DMS153 treated with DMSO at 0.1 percent for 48 hours (cell line): ENCODE results near the gene MAST2.

Source experiments
- DNase-seq: peaks from one replicate; lab custom pipeline; 2025; ENCODE audit not compliant: unreplicated experiment; lab: John Stamatoyannopoulos, UW

Gene MAST2

DNA sequence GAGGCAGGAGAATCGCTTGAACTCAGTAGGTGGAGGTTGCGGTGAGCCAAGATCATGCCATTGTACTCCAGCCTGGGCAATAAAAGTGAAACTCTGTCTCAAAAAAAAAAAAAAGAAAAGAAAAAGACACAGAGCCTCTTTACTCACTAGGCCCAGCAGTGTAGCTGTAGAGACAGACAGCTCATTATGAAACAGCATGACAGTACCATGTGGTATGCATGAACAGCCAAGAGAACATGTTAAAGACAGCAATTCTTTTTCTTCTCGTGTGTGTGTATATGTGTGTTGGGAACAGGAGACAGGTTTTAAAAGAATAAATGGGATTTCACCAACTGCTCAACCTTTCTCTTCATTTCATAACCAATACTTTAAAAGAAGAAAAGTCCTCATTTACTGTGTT lies 210.2 kb downstream of the MAST2 start:
- no peak for DNase-seq

DNA sequence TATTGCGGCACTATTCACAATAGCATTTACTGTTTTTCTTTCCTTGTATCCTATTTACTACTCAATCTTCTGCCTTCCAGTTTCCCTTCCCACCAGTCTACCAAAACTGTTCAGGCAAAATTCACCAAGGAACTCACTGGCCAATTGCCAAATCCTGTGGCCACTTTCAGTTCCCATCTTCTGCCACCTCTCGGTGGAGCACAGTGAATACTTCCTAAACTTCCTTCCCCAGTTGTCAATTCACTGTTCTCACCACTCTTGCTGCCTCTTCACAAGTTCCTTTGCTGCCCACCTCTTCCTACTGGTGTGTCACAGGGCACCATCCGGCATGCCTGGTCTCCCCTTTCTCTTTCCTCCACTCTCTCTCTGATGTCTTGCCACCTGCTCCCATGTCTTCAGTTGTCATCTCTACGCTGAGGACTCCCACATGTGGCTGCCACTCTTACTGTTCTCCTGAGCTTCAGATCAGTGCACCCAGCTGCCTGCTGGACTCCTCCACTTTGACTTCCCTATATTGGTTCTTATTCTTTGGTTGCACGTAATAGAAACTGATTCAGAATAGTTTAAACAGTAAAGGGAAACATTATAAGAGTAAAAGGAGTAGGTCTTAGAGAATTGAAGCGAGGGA lies 214.6 kb downstream of the MAST2 start:
- no peak for DNase-seq

DNA sequence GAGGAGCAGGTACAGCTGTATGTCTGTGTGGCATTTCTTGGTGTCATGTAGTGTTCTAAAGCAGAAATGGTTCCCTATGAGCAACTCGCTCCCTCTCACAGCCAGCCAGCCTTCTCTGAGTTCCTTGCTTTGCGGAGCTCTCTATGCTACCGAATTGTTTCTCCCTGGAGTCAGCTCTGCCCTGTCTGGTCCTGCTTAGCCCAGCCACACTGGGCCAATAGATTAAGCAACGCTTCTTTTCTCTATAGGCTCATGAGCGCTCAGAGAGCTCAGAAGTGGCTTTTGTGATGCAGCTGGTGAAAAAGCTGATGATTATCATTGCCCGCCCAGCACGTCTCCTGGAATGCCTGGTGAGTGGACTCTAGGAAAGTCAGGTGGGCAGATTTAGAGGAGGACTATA lies 215.9 kb downstream of the MAST2 start:
- DNase-seq, result no peak

DNA sequence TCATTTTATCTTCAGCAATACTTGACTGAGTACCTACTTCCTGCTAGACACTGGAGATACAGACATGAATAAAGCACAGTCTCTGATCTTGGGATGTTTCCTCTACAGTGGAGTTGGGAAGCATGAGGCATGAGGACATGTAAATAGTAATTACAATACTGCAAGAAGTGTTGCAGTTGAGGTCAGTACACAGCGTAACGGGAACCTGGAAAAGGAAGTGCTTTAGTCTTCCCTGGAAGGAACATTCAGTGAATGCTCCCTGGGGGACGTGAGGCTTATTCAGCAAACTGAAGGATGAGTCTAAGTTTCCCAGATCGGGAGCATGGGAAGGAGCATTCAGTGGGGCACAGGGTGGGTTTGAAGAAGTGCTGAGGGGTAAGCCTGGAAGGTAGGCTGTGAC lies 216.6 kb downstream of the MAST2 start:
- DNase-seq, result no peak

DNA sequence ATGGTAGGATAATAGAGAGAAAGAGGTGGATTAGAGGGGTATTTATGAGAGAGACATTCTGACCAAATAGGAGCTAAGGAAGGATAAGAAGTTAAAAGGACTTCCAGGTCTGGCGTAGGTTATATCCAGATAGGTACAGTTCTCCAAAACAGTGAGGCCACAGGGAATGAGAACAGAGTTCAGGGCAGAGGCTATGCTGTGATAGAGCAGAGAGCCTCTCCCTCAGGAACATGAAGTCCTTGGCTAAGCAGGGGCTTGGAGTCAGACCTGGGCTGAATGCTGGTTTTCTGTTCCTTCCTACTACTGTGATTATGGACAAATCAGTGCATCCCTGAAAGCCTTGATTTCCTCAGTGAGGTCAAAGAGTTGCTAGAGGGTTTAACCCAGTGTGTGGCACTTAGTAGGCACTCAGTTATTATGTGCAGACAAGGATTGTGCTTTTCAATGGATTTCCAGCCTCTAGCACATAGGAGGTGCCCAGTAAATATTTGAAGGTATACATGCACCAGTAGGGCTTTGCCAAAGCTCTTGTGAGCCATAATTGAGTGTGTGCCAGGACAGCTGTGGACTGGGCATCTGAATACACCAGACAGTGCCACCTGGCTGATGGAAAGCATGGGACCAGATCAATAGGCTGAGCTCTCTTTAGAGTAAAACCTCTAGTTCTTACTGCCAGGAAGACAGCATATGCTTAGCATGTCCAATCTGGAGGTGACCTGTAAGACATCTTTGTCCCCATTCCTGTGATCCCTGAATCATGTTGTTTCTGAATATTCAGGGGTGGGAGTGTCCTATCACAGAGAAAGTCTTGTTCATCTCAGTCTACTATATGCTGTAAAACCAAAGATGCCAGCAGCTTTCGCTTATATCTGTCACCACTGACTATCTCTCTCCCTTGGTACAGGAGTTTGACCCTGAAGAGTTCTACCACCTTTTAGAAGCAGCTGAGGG lies 217.9 kb downstream of the MAST2 start:
- DNase-seq, result peak; percentile 32

DNA sequence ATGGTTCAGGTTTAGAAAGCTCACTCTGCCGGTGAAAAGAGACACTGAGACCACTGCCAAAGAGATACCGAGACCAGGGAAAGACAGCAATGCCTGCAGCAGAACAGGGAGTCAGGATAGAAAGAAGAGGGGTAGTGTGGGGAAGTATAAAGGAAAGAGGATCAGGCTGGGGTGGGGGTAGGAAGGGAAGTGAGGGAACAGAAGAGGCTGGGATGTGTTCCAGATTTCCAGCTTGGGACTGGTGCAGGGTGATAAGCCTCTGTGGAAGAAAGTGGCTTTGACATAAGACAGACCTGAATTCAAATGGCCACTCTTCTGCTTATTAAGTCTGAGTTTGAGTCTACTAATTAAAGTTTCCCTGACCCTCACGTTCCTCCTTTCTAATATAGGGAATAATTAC lies 223.1 kb downstream of the MAST2 start:
- no peak for DNase-seq

DNA sequence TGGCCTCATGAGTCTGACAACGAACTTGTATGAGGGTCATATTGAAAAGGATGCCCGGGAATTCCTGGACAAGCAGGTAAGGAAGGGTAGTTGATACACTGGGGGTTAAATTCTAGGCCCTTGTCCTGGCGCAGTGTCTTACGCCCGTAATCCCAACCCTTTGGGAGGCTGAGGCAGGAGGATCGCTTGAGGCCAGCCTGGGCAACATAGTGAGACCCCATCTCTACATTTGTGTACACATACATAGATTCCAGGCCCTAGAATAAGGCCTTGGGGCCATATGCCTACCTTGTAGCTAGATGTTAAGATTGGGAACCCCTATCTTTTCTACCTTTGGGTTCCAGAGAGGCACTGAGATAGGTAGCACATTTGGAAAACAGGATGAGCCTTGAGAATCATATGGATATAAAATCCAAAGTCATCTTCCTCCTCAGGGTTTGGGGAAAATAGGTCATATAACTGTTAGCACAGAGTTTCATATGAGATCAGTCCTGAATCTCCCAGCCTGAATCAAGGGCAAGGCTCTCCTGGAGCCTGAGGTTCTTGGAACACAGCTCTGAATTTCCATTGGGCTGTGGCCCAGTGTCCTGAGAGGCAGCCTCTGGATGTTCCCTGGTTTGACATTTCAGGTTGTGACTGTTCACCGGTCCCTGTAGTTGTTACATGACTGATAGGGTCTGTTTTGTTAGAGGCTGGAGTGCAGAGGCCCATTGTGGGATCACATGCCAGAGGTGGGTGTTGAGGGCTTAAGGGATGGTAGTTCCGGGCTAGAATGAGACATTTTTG lies 224.6 kb downstream of the MAST2 start:
- DNase-seq, result no peak

DNA sequence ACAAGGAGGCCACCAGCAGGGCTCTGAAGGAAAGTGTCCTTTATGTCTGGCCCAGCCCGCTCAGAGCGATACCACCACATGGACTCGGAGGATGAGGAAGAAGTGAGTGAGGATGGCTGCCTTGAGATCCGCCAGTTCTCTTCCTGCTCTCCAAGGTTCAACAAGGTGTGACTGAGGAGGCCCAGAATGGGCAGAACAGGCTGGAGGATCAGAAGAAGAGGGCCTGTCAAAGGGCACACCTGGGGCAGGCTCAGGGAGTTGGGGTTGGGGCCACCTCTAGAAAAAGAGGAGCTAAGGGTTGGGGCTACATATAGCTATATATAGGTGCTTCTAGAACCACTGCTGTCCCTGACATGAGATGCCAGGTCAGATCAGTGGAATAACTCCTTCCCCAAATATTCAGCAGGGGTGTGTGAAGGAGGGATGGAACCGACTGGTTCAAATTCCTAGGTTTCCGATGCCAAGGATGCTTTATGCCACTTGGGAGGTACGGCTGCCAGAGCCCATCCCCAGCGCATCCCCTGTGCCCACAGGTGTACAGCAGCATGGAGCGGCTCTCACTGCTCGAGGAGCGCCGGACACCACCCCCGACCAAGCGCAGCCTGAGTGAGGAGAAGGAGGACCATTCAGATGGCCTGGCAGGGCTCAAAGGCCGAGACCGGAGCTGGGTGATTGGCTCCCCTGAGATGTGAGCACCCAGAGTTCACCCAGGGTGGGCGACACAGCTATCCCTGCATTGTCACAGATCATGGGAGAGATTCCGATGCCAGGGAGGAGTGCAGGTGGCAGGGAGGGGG lies 226.9 kb downstream of the MAST2 start:
- no peak for DNase-seq

DNA sequence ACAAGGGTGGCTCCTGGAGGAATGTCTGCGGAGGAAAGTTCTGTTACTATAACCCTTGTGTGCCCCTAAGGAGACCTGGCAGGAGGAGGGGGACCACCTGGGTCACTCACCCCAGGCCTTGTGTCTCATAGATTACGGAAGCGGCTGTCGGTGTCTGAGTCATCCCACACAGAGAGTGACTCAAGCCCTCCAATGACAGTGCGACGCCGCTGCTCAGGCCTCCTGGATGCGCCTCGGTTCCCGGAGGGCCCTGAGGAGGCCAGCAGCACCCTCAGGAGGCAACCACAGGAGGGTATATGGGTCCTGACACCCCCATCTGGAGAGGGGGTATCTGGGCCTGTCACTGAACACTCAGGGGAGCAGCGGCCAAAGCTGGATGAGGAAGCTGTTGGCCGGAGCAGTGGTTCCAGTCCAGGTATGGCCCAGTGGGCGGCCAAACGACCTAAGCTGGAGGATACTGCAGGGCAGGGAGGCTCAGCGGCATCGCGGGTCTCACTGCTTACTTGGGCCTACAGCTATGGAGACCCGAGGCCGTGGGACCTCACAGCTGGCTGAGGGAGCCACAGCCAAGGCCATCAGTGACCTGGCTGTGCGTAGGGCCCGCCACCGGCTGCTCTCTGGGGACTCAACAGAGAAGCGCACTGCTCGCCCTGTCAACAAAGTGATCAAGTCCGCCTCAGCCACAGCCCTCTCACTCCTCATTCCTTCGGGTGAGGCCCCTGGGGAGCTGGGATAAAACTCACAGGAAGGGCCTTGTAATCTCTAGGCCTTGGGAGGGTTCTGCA lies 227.7 kb downstream of the MAST2 start:
- DNase-seq, result no peak

DNA sequence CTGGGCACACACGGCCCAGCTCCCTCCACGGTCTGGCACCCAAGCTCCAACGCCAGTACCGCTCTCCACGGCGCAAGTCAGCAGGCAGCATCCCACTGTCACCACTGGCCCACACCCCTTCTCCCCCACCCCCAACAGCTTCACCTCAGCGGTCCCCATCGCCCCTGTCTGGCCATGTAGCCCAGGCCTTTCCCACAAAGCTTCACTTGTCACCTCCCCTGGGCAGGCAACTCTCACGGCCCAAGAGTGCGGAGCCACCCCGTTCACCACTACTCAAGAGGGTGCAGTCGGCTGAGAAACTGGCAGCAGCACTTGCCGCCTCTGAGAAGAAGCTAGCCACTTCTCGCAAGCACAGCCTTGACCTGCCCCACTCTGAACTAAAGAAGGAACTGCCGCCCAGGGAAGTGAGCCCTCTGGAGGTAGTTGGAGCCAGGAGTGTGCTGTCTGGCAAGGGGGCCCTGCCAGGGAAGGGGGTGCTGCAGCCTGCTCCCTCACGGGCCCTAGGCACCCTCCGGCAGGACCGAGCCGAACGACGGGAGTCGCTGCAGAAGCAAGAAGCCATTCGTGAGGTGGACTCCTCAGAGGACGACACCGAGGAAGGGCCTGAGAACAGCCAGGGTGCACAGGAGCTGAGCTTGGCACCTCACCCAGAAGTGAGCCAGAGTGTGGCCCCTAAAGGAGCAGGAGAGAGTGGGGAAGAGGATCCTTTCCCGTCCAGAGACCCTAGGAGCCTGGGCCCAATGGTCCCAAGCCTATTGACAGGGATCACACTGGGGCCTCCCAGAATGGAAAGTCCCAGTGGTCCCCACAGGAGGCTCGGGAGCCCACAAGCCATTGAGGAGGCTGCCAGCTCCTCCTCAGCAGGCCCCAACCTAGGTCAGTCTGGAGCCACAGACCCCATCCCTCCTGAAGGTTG lies 231.4 kb downstream of the MAST2 start:
- DNase-seq, result no peak

DNA sequence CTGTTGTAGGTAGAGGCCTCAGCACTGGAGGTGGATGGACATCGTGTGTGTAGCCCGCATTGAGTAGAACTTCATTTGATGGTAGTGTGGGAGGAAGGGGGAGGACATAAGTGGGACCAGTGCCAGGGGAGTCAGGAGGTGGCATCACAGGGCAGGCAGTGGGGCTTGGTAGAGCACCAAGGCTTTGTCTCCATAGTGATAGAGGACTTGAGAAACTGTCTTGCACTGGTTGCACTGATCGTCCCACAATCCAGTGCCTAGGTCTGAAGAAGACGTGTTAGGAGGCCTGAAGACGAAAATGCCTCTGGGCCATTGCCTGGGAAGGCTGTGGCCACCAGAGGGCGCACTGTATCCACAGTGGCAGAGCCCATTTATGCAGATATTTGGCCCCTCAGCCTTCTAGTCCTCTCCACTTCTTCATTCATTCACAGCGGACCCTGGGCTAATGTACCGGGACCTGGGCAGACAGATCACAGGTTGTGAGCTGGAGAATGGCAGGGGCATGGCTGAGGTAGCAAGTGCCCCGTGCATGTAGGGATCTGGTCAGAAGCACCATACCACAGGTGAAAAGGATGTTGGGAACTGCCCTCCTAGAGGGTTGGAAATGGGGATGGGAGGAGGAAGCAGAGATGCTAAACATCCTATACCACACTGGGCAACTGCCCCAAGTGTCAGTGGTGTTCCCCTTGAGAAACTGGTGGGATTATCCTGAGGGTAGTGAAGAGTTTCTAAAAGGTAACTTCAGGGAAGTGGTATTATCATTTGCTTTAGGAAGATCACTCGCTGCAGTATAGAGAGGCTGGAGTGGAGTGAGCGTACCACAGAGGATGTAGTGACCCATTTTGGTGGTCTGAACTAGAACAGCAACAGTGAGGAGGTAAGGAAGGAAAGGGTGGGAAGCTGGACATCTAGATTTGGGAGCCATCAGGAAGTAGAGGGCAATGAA lies 233.8 kb downstream of the MAST2 start:
- DNase-seq, result peak; percentile 80

DNA sequence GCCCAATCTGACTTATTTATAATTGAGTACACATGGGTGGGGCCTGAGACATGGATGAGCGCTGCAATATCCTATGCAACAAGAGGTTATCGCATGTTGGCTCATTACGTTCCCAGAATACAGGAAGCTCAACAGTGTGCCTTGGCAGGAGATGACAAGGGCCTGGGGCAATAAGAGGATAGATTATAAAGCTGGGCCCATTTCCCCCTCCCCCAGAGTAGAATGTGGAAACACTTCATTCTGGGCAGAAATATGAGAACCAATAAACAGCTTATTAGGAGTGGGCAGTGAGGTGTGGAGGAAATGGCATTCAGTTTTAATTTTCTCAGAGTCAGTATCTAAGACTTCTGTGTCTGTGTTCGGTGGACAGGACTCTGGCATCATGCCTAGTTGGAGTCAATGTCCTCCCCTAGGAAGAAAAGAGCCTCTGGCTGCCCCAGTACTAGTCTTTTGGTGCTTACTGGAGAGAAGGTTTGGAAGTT lies 236.2 kb downstream of the MAST2 start:
- DNase-seq, result peak; percentile 72

DNA sequence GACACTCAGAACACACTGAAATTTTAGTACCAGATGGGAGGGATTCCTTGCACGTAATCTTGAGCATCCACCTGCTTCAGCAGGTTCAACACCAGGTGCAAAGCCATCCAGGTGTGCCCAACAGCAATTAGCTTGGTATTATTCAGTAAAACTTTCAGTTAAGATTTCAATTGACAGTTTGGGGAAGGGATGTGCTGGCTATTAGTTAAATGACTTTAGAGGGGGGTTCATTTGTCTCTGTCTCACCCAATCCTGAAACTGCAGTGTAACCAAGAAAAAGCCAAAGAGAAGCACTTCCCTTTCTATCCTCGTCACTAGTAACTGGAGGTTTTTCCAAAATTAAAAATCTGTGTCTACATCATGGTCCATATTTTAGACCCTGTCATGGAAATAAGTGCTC lies 238.1 kb downstream of the MAST2 start:
- DNase-seq, result no peak

DNA sequence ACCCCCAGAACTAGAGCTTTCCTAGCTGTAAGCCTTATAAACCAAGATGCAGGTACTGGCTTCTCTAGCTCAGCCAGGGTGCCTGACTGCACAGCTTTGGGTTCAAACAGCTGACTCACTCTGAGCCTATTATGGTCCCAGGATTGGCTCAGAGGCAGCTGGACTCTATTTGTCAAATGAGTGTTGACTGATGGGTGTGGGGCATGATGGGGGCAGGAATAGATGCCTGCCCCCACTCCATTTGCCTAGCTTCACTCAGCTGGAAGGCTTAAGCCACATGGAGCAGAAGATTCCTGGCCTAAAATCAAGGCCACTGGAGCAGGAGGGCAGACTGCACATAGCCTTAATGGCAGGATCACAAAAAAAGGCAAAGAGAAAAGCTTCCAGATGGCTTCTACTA lies 238.6 kb downstream of the MAST2 start:
- no peak for DNase-seq

DNA sequence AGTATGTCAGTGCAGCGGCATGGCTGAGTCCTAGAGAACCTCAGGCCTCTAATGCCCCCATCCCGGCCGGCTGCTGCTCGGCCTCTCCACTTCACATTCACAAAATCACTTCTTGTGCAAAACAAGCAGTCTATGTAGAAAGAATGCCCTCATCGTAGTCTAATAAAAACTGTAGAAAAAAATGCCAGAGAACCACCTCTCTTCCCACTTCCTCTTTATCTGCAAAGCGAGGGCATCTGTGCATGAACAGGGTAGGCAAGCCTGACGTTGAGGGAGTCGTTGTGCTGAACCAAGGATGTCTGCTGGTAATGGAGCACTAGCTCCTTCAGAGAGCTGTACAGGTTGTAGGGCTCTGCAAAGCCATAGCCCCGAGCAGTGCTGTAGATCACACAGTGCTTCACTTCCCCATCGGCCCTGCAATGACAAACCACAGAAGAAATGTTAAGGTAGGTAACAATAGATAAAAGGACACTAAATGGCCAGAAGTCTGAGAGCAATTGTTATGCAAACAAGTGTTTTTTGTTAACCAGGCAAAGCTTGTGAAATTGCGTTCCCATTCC lies 240.1 kb downstream of the MAST2 start:
- DNase-seq, result no peak

DNA sequence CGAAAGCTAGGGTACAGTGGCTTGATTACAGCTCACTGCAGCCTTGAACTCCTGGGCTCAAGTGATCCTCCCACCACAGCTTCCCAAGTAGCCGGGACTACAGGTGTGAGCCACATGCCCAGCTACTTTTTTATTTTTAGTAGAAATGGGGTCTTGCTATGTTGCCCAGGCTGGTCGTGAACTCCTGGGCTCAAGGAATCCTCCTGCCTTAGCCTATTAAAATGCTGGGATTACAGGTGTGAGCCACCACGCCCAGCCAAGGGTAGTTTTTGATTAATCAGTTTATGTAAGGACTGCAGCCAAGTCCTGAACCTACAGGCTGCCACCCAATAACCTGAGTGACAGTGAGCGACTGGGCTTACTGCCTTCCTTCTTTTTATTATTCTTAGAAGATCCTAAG lies 240.7 kb downstream of the MAST2 start:
- no peak for DNase-seq

DNA sequence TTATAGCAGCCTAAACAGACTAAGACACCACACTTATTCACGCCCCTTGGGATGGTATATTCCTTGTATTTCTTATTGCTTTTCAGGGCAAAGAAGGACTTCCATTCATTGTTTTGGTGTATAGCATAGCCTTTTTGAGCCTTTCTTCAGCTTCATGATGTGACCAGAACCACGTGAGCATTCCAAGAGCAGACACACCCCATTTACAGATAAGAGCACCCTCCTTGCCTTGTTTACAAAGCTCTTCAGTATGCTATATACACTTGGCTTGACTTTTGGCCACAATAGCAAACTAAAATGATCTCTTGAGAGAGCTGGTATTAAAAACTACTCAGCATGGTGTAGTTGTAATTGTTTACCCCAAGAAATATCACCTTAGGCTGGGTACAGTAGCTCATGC lies 250.3 kb downstream of the MAST2 start:
- no peak for DNase-seq

DNA sequence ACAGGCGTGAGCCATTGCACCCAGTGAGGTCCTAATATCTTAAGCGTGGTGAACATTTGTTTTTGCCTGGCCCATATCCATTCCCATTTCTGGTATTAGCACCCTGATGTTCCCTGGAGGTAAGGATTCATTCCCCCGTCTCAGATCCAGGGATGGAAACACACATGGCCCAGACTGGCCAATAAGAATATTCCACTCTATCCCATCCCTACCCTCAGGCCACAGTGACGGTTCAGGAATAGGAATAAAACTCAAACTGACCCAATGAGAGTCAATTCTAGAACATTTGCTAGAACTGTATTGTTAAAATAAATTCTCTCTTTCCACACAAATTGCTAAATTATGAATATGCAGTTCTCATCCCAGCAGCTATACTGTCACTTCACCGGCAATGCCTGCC lies 252.9 kb downstream of the MAST2 start:
- DNase-seq, result no peak
